NCI-H524 treated with DMSO at 0.1 percent for 48 hours (cell line): Measurements from ENCODE around the gene ANKS1B.
"Not testable (repeated sequence)": the region's sequence is repeated elsewhere in the genome, so short reads cannot be mapped to it uniquely, and the experiment has no call there.

Experiments used
- DNase-seq: peaks from one replicate; lab custom pipeline; 2025; lab: John Stamatoyannopoulos, UW

Gene ANKS1B

DNA sequence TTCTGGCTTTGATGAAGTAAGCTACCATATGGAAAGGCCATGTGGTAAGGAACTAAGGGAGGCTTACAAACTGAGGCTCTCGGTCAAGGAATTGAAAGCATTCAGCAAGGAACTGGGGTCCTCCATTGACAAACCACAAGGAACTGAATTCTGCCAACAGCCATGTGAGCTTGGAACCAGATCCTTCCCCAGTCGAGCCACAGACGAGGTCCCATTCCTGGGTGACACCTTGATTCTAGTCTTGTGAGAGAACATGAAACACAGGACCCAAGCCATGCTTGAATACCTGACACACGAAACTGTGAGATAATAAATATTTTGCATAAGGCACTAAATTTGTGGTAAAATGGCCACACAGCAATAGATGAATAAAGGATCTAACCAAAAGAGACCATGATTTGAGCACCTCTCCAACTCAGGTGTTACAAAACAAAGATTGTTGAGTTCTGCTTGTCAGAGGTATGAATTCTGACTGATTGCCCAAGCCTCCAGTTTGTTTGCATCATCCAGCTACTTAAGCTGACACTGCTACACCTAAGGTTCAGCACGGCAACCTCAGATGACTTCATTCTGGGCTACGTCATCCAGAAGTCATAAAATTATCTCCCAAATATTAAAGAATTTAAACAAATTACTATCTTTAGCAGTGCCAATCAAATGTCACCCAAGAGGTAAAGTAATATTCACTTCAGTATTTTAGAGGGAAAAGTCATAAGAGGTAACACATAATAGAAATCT is 277.8 kb downstream of the ANKS1B start:
- no peak for DNase-seq

DNA sequence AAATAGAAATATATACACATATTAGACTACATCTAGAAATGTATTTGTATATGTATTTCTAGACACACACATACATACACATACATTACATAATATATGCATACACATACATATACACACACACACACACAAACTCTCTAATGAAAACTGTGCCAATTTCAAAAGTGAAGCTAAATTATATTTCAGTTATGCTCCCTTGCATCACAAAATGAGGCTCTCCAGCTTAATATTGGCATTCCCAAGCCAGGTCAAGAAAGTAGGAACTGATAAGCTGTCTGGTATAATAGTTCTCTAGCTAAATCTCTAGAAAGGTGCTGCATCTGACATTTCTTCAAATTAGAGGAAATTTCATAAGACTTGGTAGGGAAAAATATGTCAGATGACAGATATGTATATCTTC is 280.3 kb downstream of the ANKS1B start:
- DNase-seq = no peak

DNA sequence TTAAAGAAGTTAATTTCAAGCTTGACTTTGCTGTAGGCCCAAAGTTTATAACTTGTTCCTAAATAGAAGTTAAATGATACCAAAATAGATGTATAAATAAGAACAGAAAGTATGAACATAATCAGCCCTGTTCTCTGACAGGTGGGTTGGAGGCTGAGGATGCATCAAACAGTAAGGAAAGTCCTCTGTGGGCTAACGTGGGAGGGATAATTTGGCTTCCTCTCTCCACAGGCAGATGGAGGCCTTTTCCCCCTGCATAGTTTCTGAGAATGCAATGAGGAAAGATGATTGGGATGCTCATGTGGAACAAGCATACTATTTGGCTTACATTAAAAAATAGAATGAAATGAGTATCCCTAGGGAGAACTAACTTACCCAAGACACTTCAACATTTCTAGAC is 280.7 kb downstream of the ANKS1B start:
- DNase-seq = no peak

DNA sequence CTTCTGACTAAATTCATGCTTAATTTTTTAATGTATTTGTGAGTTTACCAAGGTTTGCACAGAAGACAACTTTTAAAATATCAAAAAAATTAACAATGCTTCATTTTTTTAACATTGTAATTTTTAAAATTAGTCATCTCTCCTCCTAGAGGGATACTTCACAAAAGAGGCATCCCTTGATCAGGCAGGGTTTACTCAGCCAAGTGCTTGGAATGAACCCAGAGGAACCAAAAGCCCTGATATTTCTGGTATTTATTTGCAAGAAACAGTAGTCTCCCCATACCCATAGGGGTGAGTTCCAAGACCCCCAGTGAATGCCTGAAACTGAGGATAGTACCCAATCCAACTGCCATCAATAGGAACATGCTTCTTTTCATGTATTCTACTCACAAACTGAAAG is 284.7 kb downstream of the ANKS1B start:
- no peak for DNase-seq

DNA sequence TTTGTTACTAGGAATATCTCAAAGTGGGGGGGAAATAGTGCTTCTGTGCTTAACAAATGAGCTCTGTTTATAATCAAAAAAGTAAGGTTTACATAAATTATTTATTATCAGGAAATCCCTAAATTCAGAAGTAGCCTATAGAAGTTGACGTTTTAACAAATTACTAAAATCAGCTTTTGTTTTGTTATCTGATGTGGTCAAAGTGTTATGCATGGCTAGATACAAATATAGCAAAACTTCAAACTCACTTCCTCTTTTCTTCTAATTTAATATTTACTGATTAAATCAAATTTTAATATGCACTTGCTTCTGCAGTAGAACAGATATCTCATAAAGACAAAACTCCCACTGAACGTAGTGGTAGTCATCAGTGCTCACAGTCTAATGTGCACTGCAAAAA is 289.7 kb downstream of the ANKS1B start:
- no peak for DNase-seq

DNA sequence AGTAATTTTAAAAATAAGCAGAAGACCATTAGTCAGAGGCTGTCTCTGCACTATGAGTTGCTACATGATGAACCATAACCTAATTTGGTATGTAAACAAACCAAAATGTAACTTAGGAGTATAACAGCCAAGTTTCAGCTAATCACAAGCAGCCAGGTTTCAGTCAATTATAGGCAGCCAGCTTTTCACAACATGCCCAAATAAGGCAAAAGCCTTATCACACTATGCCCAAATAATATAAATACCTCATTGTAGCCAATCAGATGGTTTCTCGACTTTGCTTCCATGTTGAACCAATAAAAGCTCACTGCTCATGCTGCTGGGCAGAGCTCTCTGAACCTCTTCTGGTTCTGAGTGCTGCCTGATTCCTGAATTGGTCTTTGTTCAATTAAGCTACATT is 298.6 kb downstream of the ANKS1B start:
- DNase-seq = no peak

DNA sequence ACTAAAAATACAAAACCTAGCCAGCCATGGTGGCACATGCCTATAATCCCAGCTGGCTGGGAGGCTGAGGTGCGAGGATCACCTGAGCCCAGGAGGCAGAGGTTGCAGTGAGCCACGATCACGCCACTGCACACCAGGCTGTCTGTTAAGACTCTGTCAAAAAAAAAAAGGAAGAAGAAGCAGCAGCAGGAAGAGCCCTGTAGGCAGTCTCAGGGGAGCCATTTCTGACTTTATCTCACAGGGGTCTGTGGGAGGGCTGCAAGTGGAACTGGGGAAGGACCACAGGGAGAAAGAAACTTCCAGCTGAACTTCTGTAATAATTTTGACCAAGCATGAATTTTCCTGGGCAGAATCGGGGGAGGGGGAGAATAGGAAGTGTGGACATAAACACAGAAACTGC is 304.5 kb downstream of the ANKS1B start:
- DNase-seq = no peak

DNA sequence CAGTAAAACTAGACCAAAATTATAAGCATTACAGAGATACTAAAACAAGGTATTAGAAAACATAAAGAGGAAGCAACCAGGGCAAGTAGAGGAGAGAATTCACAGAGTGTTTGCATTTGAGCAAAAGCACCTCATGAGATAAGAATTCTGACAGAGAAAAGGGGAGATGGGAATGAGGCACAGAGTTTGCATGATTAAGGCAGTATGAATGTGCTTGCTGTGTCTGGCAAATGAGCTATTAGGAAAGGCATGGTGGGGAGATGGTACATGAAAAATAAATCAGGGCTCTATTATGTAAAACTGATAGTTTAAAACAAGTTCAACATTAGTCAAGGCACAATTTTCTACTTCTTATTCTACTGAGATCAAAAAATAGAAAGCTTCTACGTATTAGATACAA is 314.1 kb downstream of the ANKS1B start:
- no peak for DNase-seq

DNA sequence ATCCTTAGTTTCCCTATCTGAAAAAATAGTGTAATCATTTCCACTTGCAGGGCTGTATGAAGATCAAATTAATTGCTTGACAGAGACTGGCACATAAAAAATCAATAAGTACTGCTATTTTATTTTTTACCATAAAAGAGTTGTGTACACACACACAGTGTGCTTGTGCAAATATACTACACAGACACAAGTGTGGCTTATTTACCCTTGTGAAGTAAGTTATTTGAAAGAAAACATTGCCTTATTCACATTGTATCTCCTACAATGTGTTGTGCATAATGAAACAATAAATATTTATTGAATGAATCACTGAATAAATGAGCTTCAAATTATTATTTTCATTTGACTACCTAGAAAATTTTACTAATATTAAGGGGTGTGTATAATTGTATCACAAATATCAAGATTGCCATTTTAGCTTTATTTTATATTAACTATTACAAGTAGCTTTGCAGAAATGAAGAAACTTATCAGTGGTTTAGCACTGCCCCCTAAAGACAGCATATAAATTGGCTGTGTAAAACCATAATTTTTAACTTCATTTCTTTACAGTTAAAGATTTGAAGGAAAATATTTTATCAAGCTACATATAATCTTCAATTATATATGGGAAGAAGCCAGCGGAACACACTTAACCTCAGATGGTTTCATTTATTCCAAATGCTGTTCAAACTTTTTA is 325.9 kb downstream of the ANKS1B start:
- no peak for DNase-seq

DNA sequence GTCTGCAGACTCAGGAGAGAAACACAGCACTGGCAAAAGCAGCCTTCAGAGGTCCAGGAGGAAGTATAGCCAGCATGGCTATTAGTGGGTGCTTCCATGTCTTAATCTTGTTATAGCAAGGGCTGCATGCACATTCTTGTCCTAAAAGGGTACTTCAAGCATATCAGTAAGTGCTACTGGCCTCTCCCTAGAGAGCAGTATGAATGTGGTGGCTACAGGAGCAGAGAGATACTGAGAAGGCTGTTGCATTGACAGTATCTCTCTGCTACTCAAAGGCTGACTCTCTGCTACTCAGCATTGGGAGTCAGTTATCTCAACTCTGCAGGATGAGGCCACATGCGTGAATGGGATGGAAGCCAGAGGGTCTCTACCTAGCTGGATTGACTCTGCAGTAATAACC is 335.2 kb downstream of the ANKS1B start:
- DNase-seq = no peak

DNA sequence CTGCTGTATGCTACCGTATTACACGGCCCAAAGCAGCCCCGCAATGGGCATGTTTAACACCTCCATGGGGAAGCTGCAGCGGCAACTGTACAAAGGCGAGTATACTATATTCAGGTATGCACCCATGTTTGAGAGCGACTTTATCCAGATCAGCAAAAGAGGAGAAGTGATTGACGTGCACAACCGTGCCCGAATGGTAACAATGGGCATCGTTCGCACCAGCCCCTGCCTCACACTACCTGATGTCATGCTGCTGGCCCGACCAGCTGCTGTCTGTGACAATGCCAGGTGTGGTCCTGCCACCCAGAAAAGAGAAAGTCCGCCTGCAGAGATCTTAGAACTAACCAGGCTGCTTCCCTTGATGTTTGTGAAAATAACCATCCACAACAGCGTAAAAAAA is 336.6 kb downstream of the ANKS1B start:
- no peak for DNase-seq

DNA sequence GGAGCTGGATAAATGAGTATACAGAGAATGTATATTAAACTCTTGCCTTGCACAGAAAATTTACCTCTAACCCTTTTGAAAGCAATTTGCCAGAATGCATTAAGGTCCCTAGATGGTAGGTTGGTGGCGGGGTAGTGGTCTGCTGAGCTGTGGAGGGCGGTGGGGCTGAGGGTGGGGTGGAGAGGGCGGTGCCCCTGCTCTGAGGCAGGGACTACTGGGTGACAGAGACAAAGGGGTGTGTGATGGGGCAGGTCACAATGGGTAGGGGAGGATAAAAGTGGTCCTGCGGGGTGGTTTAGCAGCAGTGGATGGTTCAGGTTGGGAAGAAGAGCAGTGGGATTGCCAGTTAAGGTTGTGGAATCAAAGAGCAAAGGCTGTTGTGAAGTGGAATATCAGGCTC is 337.3 kb downstream of the ANKS1B start, which contains the start of gene GARIN6:
Gene GARIN6, plus strand, starts transcription at position 301 of the 400 bp plus-strand sequence. CDS start 422 bp downstream, outside the sequence.
- no peak for DNase-seq

DNA sequence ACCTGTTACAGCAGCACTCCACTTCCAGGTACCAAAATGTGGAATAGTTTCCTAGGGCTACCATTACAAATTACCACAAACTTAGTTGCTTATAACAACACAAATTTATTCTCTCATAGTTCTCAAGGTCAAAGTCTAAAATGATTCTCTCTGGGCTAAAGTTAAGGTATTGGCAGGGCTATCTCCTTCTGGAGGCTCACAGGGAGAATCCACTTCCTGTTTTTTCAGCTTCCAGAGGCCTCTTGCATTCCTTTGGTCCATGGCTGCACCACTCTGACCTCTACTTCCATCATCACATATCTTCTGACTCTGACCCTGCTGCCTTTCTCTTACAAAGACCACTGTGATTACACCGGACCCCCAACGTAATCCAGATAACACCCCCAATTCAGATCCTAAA is 340.1 kb downstream of the ANKS1B start:
- no peak for DNase-seq

DNA sequence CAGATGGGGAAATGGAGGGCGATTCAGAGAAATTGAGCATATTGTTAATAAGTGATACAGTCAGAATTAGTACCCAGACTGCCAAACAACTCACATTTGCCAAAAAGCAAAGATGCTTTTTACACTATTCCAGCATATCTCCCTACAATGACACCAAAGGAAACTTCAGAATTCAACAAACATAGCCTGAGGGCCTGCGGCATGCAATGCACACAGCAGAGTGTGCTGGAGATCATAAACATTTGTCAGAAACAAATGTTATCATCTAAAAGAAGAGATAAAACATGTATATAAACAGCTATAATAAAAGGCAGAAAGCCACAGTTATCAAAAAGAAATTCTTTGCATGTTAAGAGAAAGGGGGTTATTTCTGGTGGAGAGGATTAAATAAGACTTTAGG is 357.3 kb downstream of the ANKS1B start:
- no peak for DNase-seq

DNA sequence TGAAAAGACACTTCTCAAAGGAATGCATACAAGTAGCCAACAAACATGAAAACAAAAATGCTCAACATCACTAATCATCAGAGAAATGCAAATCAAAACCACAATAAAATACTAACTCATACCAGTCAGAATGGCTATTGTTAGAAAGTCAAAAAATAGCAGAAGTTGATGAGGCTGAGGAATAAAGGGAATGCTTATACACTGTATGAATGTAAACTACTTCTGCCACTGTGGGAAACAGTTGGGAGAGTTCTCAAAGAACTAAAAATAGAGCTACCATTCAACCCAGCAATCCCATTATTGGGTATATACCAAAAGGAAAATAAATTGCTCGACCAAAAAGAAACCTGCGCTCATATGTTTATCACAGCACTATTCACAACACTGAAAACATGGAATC is 360.1 kb downstream of the ANKS1B start:
- DNase-seq = not testable (repeated sequence)

DNA sequence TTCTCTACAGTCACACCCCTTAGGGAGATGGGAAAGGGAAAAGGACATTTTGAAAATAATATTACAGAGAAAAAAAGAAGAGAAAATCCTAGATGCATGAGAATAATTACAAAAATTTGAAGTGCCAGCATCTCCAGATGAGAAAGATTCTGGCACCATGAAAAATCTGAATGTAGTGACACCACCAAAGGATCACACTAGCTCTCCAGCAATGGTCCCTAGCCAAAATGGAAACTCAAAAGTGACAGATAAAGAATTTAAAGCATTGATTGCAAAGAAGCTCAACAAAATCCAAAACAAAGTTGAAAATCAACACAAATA is 364.6 kb downstream of the ANKS1B start:
- no peak for DNase-seq

DNA sequence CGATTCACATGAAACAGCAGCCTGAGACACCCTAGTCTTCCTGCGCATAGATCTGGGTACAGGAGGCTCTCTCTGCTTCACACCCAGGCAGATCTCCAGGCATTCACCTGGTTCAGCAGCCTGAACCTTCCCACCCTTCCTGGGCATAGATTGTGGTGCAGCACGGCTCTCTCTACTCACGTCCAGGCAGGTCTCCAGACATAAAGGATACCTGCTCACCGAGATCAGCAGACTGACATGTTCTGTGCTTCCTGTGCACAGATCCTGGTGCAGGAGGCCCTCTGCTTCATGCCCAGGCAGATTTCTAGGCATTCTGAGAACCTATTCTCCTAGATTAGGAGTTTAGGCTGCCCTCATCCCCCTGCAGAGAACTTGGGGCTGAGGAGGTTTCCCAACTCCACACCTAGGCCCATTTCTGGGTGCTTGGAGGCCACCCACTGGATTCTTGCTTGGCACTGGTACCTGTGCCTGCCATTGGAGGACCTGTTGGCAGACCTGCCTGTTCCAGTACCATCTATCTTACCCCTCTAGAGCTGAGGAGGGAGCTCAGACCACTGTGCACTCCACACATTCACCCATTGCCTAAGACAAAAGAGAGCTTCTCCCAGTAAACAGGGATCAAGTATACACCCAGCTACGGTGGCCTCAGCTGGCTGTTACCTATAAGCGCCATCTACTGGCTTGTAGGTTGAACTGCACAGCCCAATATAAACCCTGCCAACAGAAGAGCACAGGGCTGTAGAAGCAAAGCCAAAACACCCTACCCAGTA is 365.2 kb downstream of the ANKS1B start:
- DNase-seq = no peak

DNA sequence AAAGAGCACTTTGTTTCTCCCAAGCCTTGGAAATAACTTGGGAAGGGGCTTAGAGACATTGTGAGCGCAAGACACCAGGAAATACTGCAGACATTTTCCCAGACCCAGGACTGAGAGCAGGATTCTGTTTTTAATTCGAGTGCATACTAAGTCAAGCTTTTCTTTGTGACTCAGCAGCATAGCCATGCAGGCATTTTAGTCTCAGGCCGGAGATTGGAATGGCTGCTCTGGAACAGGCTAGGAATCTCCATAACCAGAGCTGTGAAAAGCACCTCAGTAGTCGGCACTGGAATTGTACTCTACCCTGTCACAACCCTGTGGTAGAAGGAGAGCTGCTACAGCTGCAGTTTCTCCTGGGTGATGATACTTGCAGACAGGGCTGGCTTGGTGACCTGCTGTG is 366.1 kb downstream of the ANKS1B start:
- DNase-seq = no peak

DNA sequence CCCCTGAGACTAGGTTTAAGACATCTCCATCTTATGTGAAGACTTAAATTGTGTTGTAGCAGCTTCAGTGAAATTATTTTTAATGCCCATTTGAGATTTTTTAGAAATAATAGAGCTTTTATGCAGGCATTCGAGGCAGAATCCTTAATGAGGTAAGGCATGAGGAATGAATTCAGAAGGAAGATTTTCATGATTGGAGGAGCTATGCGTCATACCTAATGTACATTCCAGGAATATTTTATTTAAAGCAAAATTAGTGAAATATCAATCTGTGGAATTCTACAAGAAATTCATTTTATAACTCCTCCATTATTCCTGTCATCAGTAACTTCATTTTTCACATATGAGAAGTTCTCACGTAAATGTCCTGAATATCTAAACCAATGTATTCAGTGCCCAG is 373.1 kb downstream of the ANKS1B start:
- DNase-seq = no peak

DNA sequence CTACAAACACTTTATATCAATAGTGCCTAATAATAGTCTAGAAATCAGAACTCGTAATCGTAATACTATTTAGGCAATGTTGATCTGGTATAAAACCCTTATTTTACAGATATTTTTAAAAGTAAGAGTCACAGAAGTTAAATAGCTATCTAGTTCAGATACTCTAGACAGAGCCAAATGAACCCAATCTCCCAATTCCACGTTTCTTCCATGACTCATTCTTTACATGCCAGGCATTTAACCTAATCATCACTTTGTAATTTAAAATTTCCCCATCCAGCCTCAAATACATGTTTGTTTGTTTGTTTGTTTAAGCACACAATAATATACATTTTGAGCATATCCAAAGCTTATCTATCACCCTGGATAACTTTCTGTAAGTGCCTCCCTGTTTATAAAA is 373.6 kb downstream of the ANKS1B start:
- no peak for DNase-seq

DNA sequence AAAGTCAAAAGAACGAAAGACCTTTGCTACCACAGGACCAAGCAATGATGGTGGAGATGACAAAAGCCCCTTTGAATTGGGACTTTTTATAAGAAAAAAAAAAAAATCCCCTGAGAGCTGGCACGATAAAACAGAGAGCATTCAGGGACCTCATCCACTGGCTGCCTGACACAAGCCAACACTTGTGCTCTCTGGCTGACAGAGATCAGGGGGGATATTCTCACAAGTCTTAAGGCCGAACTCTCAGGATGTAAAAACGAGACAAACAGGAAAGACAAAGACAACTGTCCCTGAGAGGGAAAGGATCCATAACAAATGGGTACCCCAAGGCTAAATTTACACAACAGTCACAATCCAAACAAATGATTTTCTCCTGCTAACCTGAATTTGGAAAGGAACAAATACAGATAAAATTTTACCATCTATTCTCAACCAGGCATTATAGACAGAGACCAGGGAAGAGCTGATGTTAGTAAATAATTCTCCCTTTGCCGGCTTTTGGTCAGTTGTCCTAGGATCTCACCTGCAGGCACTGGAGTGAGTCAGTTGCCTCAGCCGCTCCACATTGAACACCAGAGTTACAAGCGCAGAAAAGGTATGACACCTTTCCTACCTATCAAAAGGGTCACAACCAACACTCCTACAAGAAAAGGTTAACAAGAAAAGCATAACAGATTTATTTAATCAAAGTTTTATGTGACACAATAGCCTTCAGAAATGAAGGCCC is 375.1 kb downstream of the ANKS1B start:
- DNase-seq = no peak

DNA sequence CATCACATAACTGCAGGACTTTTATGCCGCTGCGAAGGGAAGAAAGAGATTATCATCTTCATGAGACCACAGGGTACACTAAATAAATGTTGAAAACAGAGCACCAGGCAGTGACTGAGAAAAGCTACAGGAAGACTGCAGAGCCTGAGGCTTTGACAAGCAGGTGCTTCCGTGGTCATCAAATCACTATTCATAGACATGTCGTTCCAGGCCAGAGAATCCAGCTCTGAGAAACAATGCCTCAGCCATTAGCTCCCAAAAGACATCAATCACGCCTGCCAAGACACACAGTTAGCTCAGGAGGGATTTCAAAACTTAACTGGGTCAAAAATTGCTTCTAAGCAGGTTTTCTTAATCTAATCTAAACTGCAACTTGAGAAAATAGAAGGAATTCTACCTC is 384.3 kb downstream of the ANKS1B start:
- no peak for DNase-seq

DNA sequence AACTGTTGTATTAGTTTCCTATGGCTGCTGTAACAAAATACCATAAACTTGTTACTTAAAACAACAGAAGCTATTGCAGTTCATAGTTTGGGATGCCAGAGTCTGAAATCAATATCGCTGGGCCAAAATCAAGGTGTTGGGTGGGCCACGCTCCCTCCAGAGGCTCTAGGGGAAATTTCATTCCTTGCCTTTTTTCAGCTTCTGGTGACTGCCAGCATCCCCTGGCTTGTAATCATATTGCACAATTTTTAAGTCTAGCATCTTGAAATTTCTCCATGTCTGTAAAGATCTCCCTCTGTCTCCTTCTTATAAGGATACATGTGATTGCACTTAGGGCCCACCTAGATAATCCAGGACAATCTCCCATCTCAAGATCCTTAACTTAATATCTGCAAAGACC is 386.0 kb downstream of the ANKS1B start:
- no peak for DNase-seq
